Measurements from ENCODE around the gene STK24. TPM values are rescaled to one million over a fixed set of nuclear protein-coding genes. Genes with fewer than 3 reads are reported as not detected.

STK24 gene
- total and polyA plus RNA-seq, 2 experiments from 2014 or later, result 83.3 to 98.0 TPM

GRCh38 chr13:98523455-98524102 is 53.3 kb downstream of the STK24 start:
- DNase-seq (ENCODE audit: low read depth in 1 of 2, low spot score in 1 of 2), result no peak
- no peaks in the 10 kb centered on the region for H3K36me3 ChIP-seq
- no peaks in the 10 kb centered on the region for H3K27me3 ChIP-seq
- TF ChIP-seq, protein P1, sequence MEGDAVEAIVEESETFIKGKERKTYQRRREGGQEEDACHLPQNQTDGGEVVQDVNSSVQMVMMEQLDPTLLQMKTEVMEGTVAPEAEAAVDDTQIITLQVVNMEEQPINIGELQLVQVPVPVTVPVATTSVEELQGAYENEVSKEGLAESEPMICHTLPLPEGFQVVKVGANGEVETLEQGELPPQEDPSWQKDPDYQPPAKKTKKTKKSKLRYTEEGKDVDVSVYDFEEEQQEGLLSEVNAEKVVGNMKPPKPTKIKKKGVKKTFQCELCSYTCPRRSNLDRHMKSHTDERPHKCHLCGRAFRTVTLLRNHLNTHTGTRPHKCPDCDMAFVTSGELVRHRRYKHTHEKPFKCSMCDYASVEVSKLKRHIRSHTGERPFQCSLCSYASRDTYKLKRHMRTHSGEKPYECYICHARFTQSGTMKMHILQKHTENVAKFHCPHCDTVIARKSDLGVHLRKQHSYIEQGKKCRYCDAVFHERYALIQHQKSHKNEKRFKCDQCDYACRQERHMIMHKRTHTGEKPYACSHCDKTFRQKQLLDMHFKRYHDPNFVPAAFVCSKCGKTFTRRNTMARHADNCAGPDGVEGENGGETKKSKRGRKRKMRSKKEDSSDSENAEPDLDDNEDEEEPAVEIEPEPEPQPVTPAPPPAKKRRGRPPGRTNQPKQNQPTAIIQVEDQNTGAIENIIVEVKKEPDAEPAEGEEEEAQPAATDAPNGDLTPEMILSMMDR (IDR thresholded peaks at IDR 0.05; ENCODE audit: low read depth, low read length), result no peak
- H3K27ac ChIP-seq, result no peak overlapping the region
- H3K9me3 ChIP-seq (ENCODE audit: low read depth), result no peaks in the 10 kb centered on the region
- H3K4me3 ChIP-seq, result no peak overlapping the region
- peaks cover 56% of the 10 kb centered on the region for H3K4me1 ChIP-seq (ENCODE audit: low read depth)

- Histone ChIP-seq H3K9me3 (ENCODE audit: low read depth) (no peaks in the 10 kb centered on the region), H3K4me3 (no peak overlapping the region), H3K4me1 (ENCODE audit: low read depth) (peaks cover 56% of the 10 kb centered on the region), H3K27ac (no peak overlapping the region), H3K36me3 (peaks cover 3% of the 10 kb centered on the region), H3K27me3 (no peaks in the 10 kb centered on the region)
- no peak for DNase-seq (ENCODE audit: low read depth in 1 of 2, low spot score in 1 of 2)
- TF ChIP-seq, protein P1 (IDR thresholded peaks at IDR 0.05; ENCODE audit: low read depth, low read length), result no peak
Observed at GRCh38 chr13:98522371-98522770, 54.5 kb downstream of the STK24 start.

- peaks cover 59% of the 10 kb centered on the region for H3K4me1 ChIP-seq (ENCODE audit: low read depth)
- peaks cover 3% of the 10 kb centered on the region for H3K36me3 ChIP-seq
- peak; percentile 29 to 31 for DNase-seq (ENCODE audit: low read depth in 1 of 2, low spot score in 1 of 2)
- H3K27ac ChIP-seq, result no peak overlapping the region
- H3K27me3 ChIP-seq, result no peaks in the 10 kb centered on the region
- H3K4me3 ChIP-seq, result no peak overlapping the region
- H3K9me3 ChIP-seq (ENCODE audit: low read depth), result no peaks in the 10 kb centered on the region
- TF ChIP-seq, protein P1 (IDR thresholded peaks at IDR 0.05; ENCODE audit: low read depth, low read length), result no peak
Observed at GRCh38 chr13:98521461-98522247, 55.3 kb downstream of the STK24 start.

- H3K36me3 ChIP-seq, result peaks cover 3% of the 10 kb centered on the region
- no peak for DNase-seq (ENCODE audit: low read depth in 1 of 2, low spot score in 1 of 2)
- H3K4me3 ChIP-seq, result no peak overlapping the region
- H3K27ac ChIP-seq, result peak overlapping the region; percentile 73
- peaks cover 63% of the 10 kb centered on the region for H3K4me1 ChIP-seq (ENCODE audit: low read depth)
- no peaks in the 10 kb centered on the region for H3K27me3 ChIP-seq
- H3K9me3 ChIP-seq (ENCODE audit: low read depth), result no peaks in the 10 kb centered on the region
- TF ChIP-seq, protein P1 (IDR thresholded peaks at IDR 0.05; ENCODE audit: low read depth, low read length), result no peak
Observed at GRCh38 chr13:98520674-98521449, 56.0 kb downstream of the STK24 start.

GRCh38 chr13:98519976-98520375 is 56.9 kb downstream of the STK24 start:
- Histone ChIP-seq H3K36me3 (peaks cover 3% of the 10 kb centered on the region), H3K4me1 (ENCODE audit: low read depth) (peaks cover 56% of the 10 kb centered on the region), H3K27me3 (no peaks in the 10 kb centered on the region), H3K9me3 (ENCODE audit: low read depth) (no peaks in the 10 kb centered on the region), H3K4me3 (no peak overlapping the region), H3K27ac (peak overlapping the region; percentile 73)
- DNase-seq (ENCODE audit: low read depth in 1 of 2, low spot score in 1 of 2), result peak in 1 of 2 donors; percentile 56
- TF ChIP-seq, protein P1 (IDR thresholded peaks at IDR 0.05; ENCODE audit: low read depth, low read length), result no peak
